ENCODE data around the gene IFNAR1. TPM values are rescaled to one million over a fixed set of nuclear protein-coding genes. Genes with fewer than 3 reads are reported as not detected.

IFNAR1 gene
- total RNA-seq, 1 donor from 2014 or later: 20.4 TPM

DNA sequence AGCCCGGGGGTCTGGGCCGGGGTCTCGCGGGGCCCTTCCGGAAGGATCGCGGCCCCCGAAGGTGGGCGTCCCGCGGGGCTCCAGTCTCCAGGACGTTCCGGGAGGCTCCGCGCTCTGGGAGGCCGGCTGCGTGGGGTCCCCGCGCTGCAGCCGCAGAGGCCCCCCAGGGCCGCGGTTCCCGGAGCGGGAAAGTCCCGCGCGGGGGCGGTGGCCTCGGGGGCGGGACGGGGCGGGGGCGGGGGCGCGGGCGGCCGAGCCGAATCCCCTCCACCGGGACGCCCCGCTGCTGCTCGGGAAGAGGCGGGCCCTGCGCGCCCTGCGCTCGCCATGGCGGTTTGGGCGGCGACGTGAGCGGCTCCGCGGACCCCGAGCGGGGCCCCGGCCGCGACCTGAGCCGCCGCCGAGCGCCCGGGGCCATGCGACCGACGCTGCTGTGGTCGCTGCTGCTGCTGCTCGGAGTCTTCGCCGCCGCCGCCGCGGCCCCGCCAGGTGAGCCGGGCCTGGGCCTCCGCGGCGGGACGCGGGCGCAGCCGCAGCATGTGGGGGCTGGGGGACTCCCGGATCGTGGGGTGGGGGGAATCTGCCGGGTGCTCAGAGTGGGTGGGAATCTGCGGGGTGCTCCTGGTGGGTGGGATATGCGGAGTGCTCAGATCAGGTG lies 78.5 kb downstream of the IFNAR1 start, which contains the start of gene IFNGR2:
Gene IFNGR2, plus strand, starts transcription at position 286 of the 658 bp plus-strand sequence. Its CDS starts 131 bp downstream, at position 417.
- peak within 1 kb of the TSS; percentile 94 for H3K27ac ChIP-seq
- no peak for DNase-seq (ENCODE audit: extremely low spot score in 2 of 2)
- intact Hi-C loops (cut with DNase I): loop anchor here (2.0 kb wide), 1 partner anchor 16 kb away; no protein-coding TSS in a partner anchor
- H3K27me3 ChIP-seq: no peaks in the 10 kb centered on the region
- H3K36me3 ChIP-seq: no peaks in the 10 kb centered on the region
- peak within 1 kb of the TSS; percentile 76 for H3K4me3 ChIP-seq
- H3K9me3 ChIP-seq: no peaks in the 10 kb centered on the region
- TF ChIP-seq, protein P1, sequence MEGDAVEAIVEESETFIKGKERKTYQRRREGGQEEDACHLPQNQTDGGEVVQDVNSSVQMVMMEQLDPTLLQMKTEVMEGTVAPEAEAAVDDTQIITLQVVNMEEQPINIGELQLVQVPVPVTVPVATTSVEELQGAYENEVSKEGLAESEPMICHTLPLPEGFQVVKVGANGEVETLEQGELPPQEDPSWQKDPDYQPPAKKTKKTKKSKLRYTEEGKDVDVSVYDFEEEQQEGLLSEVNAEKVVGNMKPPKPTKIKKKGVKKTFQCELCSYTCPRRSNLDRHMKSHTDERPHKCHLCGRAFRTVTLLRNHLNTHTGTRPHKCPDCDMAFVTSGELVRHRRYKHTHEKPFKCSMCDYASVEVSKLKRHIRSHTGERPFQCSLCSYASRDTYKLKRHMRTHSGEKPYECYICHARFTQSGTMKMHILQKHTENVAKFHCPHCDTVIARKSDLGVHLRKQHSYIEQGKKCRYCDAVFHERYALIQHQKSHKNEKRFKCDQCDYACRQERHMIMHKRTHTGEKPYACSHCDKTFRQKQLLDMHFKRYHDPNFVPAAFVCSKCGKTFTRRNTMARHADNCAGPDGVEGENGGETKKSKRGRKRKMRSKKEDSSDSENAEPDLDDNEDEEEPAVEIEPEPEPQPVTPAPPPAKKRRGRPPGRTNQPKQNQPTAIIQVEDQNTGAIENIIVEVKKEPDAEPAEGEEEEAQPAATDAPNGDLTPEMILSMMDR (IDR thresholded peaks at IDR 0.05): no peak
- TF ChIP-seq POLR2A (IDR thresholded peaks at IDR 0.05) (peak in 1 of 2 donors; percentile 31), POLR2AphosphoS5 (IDR thresholded peaks at IDR 0.05; ENCODE audit: insufficient read depth in 1 of 2, low read depth in 1 of 2) (no peak)
- H3K4me1 ChIP-seq: peaks cover 45% of the 10 kb centered on the region

DNA sequence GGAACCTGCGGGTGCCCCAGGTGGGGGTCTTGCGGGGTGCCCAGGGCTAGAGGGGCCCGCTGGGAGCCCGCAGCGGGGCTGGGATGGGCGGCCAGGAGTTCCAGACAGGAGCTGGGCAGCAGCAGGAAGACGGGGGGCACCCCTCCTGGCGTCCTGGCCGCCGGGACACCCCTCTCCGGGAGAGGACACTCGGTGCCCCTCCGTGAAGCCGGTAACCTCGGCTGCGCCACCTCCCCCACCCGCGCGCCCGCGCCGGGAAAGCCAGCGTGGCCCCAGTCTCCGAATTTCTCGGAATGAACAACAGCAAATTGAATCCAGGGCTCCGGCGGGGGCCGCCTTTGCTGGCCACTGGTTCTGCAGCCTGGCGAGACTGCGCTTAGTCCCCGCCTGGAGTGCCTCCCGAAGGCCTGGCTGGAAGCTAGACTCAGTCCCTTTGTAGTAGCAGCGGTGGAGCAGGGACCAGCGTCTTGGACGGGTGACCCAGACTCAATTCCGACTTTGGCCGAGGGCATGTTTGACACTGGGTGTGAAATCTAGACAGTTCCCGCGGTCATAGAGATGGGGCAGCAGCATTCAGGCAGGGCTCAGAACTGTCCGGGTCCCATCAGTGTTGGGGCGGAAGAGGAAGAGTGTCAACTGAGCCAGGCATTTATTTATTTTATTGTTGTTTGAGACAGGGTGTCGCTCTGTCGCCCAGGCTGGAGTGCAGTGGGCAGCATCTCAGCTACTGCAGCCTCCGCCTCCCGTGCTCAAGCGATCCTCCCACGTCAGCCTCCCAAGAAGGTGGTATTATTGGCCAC lies 79.2 kb downstream of the IFNAR1 start:
- H3K27ac ChIP-seq: peak overlapping the region; percentile 94
- no peaks in the 10 kb centered on the region for H3K27me3 ChIP-seq
- H3K9me3 ChIP-seq: no peaks in the 10 kb centered on the region
- H3K36me3 ChIP-seq: no peaks in the 10 kb centered on the region
- peak overlapping the region; percentile 76 for H3K4me3 ChIP-seq
- intact Hi-C loops (cut with DNase I): loop anchor here (2.0 kb wide), 1 partner anchor 15 kb away; no protein-coding TSS in a partner anchor
- DNase-seq (ENCODE audit: extremely low spot score in 2 of 2): no peak
- no peak for TF ChIP-seq POLR2A (IDR thresholded peaks at IDR 0.05)
- TF ChIP-seq, protein P1 (IDR thresholded peaks at IDR 0.05): no peak
- TF ChIP-seq POLR2AphosphoS5 (IDR thresholded peaks at IDR 0.05; ENCODE audit: insufficient read depth in 1 of 2, low read depth in 1 of 2): peak in 1 of 2 donors; percentile 61
- peaks cover 48% of the 10 kb centered on the region for H3K4me1 ChIP-seq

DNA sequence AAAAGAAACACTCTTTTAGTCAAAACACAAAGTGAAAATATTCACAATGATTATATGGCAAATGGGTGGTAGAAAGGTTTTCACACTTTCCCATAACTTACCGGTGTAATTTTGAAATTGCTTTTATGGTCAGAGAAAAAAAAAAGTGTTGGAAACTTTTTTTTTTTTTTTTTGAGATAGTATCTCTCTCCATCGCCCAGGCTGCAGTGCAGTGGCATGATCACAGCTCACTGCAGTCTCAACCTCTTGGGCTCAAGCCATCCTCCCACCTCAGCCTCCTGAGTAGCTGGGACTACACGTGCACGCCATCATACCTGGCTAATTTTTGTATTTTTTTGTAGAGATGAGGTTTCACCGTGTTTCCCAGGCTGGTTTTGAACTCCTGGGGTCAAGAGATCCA lies 81.7 kb downstream of the IFNAR1 start:
- intact Hi-C loops (cut with DNase I): no loop called here
- no peaks in the 10 kb centered on the region for H3K9me3 ChIP-seq
- H3K36me3 ChIP-seq: no peaks in the 10 kb centered on the region
- peak overlapping the region; percentile 38 for H3K27ac ChIP-seq
- no peak for TF ChIP-seq POLR2AphosphoS5 (IDR thresholded peaks at IDR 0.05; ENCODE audit: insufficient read depth in 1 of 2, low read depth in 1 of 2)
- TF ChIP-seq POLR2A (IDR thresholded peaks at IDR 0.05): no peak
- TF ChIP-seq, protein P1 (IDR thresholded peaks at IDR 0.05): no peak
- H3K4me3 ChIP-seq: peak overlapping the region in 1 of 2 donors; percentile 76
- no peak for DNase-seq (ENCODE audit: extremely low spot score in 2 of 2)
- H3K27me3 ChIP-seq: no peaks in the 10 kb centered on the region
- H3K4me1 ChIP-seq: peaks cover 67% of the 10 kb centered on the region

Other genes with a start within 250 kb of the IFNAR1 start
- 9.3 TPM for gene IFNAR2, start 95.0 kb upstream of the IFNAR1 start, total RNA-seq
- gene IL10RB, start 58.6 kb upstream of the IFNAR1 start, total RNA-seq: 31.7 TPM
- 89.6 TPM for gene IFNGR2, start 78.4 kb downstream of the IFNAR1 start, total RNA-seq
- 42.5 TPM for gene TMEM50B, start 155.0 kb downstream of the IFNAR1 start, total RNA-seq
- 1.5 TPM for gene DNAJC28, start 166.7 kb downstream of the IFNAR1 start, total RNA-seq
- 47.6 TPM for gene GART, start 217.1 kb downstream of the IFNAR1 start, total RNA-seq
- gene SON, start 218.1 kb downstream of the IFNAR1 start, total RNA-seq: 212 TPM